HuH-7 (cell line): ENCODE results near the gene TLNRD1.

Source experiments
- DNase-seq: peaks from one replicate; pipeline ENCODE4 v3.0.0; 2011; ENCODE audit warnings: low spot score

The TLNRD1 gene

DNA sequence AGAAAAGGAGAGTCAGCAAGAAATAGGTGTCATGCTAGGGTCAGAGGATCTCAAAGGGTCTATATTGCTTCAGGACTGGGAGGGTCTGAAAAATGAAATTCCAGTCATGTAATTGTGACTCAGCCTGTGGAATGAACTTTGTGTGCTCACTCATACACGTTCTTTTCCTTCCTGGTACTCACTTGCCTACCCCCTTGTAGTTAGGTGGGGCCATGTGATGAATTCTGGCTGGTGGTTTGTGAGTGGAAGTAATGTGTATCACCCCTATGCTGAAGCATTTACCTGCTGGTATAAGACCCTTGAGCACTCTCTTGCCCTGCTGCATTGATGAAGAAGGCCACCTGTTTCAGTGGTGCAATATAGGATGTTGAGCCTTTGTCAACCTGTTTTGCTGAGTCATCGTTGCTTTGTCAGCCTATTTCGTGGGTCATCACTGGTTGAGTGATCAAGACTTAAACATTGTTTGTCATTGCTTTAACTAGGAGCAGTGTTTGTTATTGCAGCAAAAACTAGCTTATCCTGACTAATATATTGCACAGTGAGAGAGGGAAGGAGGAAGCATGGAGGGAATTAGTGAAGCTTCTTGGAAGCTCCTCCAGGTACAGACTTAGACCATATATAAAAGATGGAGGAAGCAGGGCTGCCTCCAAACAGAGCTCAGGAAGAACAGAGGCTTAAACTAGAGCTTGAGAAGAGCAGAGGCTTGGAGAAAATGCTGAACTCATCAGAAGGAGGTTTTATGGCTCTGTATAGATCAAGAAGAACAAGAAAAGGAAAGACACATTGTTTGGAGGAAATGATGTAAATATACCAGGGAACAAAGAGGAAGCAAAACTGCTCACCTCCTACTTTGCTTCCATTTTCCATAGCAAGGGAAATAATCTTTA, 28.9 kb downstream of the TLNRD1 start:
- no peak for DNase-seq

DNA sequence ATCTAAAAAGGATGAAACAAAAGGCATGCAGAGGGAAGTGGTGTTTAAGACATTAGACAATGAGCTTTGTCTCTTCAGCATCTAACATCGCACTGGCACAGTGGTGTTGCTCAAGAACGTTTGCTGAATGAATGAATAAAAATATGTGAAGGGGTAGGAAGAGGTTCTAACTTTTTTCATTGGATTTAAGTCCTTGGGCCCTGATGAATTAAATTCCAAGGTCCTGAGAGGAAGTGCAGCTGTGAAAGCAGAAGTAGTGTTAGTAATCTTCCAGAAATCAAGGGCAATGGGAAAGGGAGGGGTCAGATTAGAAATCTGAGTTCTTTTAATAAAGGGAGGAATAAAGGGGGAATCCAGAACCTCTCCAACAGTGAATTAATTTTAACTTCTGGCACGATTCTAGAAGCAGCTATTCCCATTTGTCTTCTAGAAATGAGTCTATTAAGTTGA, 29.6 kb downstream of the TLNRD1 start:
- DNase-seq: no peak

DNA sequence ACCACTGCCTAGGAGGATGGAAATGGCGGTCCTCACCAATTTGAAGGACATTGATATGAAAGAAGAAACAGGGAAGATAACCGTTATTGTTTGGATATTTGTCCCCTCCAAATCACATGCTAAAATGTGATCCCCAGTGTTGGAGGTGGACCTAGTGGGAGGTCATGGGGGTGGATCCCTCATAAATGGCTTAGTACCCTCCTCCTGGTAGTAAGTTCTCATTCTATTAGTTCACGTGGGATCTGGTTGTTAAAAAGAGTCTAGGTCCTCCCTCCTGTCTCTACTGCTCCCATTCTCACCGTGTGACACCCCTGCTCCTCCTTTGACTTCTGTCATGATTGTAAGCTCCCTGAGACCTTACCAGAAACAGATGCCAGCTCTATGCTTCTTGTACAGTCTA, 30.5 kb downstream of the TLNRD1 start:
- DNase-seq: no peak

DNA sequence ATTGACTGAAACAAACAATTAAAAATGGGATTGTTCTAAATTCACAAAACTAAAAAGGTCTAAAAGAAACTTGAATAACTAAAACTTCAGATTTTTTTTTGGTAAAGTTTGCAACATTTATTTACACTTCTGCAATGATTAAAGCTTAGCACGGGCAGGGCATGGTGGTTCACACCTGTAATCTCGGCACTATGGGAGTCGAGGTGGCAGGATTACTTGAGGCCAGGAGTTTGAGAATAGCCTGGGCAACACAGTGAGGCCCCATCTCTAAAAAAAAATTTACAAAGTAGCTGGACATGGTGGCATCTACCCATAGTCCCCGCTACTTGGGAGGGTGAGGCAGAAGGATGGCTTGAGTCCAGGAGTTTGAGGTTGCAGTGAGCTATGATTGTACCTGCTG, 31.6 kb downstream of the TLNRD1 start:
- DNase-seq: no peak

DNA sequence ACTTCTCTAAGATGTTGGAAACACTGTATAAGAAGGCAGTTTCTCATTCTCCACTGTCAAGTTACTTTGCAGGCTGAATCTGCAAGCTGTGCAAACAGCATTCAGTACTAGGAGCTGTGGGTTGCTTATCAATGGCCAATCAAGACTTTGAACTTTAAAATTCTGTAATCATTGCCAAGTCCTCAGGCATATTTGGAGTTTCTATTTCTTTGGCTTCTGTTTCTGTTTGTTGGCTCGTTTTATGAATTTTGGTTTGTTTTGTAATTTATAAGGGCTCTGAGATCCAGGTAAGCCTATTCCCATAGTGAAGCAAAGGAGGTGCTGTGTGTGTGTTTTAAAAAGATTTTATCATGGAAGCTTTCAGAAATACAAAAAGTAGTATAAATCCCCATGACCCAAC, 32.1 kb downstream of the TLNRD1 start:
- DNase-seq: no peak

DNA sequence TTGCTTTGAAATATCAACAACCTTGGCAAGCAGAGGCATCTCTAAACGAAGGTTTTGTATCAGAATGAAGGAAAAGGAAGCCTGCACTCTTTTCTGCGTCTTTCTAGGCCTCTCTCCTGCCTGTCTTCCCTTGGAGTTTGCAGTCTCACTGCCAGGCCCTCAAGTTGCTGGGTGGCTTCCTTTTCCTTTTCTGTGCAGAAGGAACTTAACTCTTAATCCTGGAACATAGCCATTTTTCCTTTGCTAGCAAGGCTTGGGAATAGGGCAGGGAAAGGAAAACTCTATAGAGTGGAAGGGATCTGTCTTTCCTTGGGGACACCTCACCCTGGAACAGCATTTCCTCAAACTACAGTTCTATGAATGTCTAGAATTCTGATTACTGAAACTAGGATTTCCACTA, 32.8 kb downstream of the TLNRD1 start:
- no peak for DNase-seq

DNA sequence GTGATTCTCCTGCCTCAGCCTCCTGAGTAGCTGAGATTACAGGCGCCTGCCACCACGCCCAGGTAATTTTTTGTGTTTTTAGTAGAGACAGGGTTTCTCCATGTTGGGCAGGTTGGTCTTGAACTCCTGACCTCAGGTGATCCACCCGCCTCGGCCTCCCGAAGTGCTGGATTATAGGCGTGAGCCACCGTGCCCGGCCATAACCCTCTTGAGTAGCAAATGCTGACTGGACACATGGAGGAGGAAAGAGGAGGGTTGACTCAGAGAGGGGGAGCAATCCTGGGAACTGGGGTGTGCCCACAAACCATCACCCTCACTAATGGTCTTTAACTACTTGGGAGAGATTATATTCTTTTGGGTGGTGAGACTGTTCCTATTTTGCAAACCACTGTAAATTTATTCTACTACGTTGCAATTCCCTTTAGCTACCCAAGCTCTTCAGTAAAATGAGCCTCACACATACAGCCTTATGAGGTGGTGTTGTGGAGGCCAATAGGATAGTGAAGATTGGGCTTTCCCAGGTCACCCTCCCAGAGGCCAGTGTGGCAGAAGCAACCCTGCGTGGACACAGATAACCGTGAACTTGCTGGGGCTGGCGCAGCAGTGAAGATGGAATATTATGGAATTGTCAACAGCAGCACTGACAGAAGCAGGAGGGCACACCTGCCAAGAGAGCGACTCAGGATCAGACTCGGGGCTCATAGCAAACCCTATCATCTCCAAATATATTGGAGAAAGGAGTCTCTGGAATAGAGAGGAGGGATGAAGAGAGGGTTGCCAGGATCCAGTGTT, 37.4 kb downstream of the TLNRD1 start:
- no peak for DNase-seq

DNA sequence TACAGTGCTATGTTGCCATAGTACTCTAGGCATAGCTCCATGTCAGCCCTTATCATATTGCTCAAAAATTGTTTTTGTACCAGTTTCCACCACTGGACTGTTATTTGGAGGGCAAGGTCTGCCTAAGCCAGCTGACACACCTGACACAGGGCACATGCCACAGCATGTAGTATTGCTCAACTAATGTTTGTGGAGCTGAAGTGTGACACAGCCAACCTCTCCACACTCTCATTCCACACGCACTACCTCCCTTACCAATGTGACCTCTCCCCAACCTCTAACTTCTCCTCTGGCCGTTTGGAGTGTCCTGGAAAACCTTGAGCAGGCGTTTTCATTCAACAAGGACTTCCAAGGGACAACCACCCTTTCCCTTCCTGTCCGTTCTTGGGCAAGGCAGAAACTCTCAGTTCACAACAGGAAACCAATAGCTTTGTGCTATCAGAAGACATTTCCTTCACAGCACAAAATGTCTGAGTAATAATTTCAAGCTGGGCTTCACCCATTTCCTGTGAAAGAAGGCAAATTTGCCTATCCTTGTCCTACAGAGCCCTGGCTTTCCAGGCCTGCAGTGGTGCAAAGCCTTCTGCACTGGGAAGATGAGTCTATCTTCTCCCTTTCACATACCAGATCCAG, 38.4 kb downstream of the TLNRD1 start:
- no peak for DNase-seq

DNA sequence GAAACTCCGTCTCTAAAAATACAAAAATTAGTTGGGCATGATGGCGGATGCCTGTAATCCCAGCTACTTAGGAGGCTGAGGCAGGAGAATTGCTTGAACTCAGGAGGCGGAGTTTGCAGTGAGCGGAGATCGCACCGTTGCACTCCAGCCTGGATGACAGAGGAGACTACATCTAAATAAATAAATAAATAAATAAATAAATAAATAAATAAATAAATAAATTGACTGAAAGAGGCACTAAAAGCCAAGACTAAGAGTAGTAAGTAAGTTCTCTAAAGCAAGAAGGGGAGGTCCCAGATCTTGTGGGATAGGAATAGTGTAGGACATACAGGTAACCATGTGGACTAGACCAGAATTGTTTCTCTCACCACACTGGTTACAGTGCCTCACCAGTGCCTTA, 40.0 kb downstream of the TLNRD1 start:
- DNase-seq: no peak

DNA sequence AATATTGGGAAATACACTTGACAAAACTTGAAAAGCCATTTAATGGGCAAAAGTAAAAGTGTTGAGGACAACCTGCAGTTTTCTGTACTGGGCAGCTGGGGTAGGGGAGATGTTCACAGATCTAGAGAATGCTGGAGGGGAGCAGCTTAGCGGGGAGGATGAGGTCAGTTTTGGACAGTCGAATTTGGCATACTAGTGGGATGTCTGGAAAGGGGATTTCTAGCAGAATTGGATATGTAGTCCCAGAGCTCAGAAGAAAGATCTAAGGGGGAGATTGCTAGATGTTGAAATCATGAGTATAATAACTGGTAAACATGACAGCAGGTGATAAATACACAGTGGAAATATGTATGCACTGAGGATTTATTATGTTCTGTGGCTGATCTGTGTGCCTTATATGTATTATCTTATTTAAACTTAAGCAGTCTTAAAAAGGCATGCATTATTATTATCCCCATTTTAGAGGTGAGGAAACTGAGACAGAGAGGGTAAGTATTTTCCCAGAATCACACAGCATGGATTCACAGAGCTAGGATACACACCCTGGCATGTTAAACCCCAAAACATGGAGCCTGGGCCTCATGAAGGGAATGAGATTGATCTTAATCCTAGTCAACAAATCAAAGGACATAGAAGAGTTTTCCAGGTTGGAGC, 42.7 kb downstream of the TLNRD1 start:
- DNase-seq: no peak

DNA sequence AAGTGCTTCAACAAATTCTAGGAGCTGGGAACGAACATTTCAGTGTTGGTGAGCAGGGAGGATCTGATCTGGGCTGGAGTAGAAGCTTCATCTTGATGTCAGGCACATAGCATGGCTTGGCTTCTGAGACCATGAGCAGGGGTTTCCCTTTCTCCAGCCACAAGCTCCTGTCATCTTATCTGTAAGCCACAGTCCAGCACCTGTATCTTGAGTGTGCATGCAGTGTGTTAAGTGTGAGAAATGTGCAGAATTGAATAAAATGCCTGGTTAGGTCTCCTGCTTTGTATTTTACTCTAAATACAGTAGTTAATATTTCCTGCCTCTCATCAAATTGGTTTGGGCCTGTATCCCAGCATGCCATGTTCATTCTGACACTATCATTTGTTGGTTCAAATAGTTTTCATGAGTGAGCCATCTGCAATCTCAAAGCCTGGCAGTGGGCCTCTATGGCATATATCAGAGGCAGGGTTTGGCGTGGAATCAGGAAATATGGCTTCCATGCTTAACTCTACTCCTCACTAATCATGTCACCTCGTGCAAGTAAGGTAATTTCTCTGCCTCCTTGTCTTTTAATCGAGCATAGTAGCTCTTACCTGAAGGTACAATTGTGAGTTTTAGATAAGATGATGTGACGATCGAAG, 43.3 kb downstream of the TLNRD1 start:
- no peak for DNase-seq

DNA sequence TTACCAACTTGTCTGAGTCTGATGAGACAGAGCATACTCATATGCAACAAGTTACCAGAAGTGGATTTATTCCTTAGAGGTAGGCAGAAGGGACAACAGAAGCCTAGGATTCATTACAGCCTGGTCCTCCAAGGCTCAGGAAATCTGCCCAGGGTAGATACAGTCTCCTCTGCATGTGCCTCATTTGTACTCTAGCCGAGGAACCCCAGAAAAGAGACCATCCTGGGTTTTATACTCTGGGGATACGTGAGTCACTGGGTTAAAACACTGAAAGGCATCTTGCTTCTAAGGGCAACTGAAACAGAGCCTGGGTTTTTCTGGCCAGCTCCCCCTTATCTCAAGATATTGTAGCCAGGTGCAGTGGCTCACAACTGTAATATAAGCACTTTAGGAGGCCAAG, 45.6 kb downstream of the TLNRD1 start:
- no peak for DNase-seq

DNA sequence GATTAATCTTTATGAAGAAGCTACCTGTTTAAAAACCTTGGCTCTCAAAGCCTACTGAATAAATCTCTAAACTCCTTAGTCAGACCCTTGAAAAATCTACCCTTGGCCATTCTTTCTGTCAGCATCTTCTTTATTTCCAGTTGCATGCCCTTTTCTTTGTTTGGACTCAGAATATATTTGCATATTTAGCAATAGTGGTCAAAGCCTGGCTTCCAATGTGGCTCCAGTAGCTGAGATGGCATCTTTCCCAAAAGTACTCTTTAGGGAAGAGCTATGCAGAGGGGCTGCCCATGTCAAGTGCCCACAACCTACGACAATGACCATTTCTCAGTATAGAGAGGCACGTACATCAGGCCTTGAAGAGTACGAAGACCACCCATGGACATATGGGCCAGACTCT, 47.2 kb downstream of the TLNRD1 start:
- no peak for DNase-seq

DNA sequence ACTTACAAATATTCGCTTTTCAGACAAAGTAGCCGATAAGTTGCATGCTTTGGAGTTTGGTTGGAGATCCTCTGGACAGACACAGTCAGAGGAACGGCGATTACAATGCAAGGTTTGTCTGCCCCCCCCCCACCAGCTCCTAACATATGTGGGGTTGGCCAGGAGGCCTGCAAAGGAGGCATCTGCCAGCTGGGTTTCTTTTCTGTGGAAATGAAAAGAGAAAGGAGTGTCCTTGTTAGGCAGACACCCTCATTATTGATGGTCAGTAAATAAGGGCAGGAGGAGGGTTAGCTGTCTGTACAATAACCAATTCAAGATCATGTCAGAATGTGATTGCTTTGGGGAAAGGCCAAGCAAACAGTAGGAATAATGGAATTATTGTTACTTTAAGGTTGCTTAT, 49.1 kb downstream of the TLNRD1 start:
- no peak for DNase-seq

DNA sequence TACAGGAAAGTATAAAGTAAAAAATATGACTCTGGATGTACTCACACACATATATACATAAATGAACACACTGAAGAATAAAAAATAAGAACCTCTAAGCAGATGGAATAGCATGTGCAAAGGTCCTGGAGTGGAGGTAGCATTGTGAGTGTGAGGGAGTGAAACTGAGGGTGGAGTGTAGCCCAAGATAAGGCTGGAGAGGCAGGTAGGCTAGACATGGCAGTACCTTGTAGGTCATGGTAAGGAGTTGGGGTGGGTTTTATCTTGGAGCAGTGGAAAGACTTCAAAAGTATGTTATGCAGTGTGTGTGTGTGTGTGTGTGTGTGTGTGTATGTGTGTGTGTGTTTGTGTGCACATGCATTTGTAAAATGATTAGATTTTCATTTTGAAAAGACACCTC, 49.5 kb downstream of the TLNRD1 start:
- DNase-seq: no peak

DNA sequence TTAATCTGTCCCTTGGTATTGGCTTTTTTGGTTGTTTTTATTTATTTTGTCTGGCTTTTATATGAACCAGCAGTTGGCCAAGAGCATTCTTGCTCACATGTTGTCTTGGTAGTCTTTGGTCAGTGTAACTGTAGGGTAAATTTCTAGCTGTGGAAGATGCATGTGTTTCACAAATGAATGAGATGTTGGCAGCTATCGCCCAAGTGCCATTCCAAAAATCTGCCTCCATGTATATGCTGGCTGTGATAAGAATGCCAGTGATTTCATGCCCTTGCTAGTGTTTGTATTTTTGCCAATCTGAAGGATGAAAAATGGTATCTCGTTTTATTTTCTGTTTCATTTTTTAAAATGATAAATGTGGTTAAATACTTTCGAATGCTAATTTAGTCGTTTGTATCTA, 50.1 kb downstream of the TLNRD1 start:
- no peak for DNase-seq

DNA sequence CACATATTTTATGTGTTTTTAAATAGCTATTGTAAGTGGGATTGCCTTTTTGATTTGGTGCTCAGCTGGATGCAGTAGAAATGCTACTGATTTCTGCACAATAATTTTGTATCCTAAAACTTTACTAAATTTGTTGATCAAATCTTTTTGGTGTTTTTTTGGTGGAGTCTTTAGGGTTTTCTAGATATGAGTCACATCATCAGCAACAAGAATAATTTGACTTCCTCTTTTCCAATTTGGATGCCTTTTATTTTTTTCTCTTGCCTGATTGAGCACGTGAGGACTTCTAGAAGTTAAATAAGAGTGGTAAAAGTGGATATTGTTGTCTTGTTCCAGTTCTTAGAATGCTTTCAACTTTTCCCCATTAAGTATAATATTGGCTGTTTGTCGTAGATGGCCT, 51.3 kb downstream of the TLNRD1 start:
- no peak for DNase-seq

DNA sequence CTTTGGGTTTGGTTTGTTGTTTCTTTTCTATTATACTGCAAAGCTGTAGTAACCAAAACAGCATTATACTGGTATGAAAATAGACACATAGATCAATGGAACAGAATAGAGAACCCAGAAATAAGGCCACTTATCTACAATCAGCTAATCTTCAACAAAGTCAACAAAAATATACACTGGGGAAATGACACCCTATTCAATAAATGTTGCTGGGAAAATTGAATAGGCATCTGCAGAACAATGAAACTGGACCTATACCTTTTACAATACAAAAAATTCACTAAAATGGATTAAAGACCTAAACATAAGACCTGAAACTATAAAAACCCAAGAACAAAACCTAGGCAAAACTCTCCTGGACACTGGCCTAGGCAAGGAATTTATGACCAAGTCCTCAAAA, 52.9 kb downstream of the TLNRD1 start:
- DNase-seq: no peak

DNA sequence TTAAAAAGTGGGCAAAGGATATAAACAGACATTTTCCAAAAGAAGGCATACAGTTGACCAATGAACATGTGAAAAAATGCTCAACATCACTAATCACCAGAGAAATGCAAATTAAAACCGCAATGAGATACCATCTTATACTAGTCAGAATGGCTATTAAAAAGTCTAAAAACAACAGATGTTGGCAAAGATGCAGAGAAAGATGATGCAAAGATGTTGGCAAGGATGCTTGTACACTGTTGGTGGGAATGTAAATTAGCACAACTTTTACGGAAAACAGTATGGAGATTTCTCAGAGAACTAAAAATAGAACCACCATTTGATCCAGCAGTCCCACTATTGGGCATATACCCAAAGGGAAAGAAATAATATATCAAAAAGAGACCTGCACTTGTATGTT, 53.5 kb downstream of the TLNRD1 start:
- no peak for DNase-seq
